Fibroblast of villous mesenchyme (primary cell): Measurements from ENCODE around the gene PRELID1. TPM values are rescaled to one million over a fixed set of nuclear protein-coding genes. Genes with fewer than 3 reads are reported as not detected.

Experiments used
- DNase-seq: peaks from one replicate; pipeline ENCODE4 v3.0.0-alpha.2; 2010; ENCODE audit warnings: low read depth
- H3K4me3 ChIP-seq: 2 replicates; pipeline ENCODE4 v1.5.1; 2011; ENCODE audit warnings: low read depth, mild to moderate bottlenecking, low read length
- total RNA-seq: library from RNA; depleted of rRNA; stranded (reverse); fragments of >200 nt; gene quantifications from 2 replicates; pipeline ENCODE4 v1.2.3, GENCODE V29; 2012
- TF ChIP-seq, protein P1 (sequence below): IDR thresholded peaks from 2 replicates; pipeline ENCODE4 v1.5.1; 2012; ENCODE audit warnings: low read depth, mild to moderate bottlenecking, low read length; ENCODE audit not compliant: insufficient read depth

Gene PRELID1
- total RNA-seq, 1 donor, result 122 TPM

DNA sequence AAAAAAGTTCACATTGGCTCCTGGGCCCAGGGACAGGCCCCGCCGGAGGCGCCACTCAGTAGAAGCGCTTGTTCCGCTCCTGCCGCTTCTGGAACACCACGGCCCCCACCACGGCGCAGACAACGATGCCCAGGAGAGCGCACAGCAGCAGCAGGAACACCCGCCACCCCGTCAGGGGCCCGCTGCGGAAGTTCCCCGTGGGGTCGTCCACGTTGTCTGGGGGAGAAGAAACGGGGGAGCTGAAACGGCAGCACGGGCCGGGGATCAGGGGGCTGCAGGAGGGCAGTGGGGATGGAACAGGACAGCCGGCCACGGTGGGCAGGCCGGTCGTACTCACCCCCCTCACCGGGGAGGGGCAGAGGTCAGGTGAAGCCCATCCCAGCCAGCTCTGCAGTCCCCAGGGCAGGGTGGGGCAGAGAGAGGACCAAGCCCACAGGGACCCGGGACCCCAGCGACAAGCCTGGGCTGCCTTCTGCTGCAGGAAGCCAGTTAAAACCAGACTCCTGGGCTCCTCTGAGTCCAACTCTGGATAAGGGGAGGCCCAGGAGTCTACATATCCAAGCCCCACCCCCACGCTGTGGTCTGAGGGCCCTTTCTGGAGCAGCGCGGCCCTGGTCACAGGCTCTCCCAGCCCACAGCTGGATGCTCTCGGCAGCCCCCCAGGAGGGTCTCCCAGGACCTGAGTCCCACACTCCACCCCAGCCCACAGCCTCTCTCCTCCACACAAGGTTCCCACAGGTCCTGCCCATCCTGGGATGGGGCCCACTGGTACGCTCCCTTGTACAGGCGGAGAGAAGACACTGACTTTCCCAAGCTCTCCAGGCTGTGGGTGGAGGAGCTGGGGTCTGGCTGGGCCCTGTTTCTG lies 28.7 kb downstream of the PRELID1 start:
- TF ChIP-seq, protein P1, sequence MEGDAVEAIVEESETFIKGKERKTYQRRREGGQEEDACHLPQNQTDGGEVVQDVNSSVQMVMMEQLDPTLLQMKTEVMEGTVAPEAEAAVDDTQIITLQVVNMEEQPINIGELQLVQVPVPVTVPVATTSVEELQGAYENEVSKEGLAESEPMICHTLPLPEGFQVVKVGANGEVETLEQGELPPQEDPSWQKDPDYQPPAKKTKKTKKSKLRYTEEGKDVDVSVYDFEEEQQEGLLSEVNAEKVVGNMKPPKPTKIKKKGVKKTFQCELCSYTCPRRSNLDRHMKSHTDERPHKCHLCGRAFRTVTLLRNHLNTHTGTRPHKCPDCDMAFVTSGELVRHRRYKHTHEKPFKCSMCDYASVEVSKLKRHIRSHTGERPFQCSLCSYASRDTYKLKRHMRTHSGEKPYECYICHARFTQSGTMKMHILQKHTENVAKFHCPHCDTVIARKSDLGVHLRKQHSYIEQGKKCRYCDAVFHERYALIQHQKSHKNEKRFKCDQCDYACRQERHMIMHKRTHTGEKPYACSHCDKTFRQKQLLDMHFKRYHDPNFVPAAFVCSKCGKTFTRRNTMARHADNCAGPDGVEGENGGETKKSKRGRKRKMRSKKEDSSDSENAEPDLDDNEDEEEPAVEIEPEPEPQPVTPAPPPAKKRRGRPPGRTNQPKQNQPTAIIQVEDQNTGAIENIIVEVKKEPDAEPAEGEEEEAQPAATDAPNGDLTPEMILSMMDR, result no peak
- DNase-seq, result no peak
- H3K4me3 ChIP-seq, result no peak overlapping the region

DNA sequence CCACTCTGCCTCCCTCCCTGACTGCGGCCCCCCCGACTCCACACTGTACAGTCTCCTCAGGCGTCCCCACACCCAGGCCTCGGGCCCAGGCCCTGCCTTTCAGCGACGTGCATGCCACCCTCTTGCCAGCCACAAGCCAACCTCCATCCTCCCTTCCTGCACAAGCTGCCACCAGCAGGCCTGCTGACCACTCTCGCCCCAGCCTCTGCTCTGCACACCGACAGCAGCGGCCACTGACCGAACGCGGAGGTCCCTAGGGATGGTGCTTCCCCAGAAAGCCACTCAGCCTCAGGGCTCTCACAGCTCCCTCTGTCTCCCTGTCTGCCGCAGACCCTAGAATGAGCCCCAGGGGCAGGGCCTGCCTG lies 29.3 kb downstream of the PRELID1 start:
- no peak for DNase-seq
- no peak overlapping the region for H3K4me3 ChIP-seq
- TF ChIP-seq, protein P1, result no peak

DNA sequence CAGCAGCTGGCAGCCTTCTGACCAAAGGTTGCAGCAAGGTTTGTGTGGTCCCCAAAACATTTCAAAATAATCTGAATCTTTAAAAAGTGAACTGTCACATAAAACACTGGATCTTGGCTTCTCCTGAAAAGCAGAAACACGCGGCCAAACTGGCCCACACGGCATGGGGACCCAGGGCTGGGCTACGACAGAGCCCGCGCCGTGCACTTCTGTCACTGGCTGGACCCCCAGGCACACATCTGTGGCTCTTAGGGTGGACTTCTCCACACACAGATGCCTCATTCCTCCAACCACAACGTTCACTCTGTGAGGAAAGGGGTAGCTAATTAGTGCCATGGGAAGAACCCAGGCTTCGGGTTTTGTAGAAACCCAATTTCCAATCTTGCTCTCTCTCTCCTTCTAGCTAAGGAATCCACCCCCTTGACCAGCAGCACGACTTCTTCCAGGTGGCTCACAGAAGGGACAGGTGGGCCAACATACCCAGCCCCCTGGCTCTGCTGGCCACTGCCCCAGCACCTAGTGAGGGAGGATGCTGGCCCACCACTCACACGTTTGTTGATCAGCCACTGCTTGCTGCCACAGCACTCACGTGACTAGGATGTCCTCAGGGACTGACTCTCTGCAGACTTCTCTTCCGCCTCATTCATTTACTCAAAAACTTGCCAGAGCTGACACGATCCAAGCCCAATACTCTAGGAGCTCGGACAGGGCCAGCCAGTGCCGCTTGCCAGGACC lies 30.0 kb downstream of the PRELID1 start:
- no peak for DNase-seq
- H3K4me3 ChIP-seq, result no peak overlapping the region
- TF ChIP-seq, protein P1, result no peak

DNA sequence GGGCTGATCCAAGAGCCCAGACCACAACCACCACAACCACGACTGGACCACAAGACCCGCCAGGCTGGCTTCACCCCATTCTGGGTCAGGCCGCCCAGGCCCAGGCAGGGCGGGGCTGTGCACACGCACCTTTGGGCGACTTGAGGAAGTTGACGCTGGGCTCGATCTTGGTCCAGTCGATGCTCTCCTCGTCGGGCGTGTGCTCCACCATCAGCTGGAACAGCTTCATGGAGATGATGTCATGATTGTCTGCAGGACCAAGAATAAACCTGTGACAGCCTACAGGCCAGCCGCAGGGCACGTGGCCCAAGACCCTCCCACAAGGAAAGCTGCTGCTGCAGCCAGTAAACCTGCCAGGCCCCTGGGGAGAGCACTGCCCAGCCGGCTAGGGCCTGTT lies 30.6 kb downstream of the PRELID1 start:
- DNase-seq, result no peak
- no peak overlapping the region for H3K4me3 ChIP-seq
- TF ChIP-seq, protein P1, result no peak

DNA sequence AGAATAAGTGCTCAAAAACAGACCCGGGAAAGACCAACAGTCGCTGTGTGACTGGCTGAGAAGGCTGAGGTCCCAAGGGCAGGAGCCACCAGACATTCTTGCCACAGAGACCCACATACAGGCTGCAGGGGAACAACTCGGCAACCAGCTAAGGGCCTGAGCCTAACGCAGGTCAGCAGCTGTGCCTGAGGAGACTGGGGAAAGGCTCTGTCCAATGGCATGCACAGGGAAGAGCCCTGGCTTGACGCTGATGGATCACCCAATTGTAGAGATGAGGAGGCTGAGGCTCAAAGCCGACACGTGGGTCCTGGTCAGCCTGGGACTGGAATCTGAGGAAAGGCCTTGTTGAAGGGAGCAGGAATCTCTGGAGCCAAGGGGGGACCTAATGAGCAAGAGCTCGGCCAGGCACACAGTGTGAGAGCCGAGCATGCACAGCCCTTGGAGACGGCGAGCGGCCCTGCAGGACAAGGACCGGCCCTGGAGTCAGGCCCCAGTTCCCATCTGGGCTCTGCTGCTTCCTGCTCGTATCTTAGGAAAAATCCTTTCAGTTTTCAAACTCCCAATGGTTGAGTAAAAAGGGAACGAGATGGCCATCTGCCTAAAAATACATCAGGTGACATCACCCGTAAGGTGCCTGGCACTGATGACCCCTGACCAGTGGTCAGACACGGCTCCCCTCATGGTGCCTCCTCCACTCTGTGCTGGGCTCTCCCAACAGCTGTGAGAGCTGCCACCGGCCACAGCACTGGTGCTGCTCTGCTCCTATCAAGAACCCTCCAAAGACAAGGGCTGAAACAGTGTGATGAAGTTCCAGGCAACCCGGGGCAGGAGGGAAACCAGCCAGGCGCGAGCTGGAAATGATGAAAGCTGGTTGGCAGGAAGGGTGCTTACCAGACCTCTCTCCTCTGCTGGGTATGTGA lies 31.4 kb downstream of the PRELID1 start:
- TF ChIP-seq, protein P1, result no peak
- DNase-seq, result no peak
- no peak overlapping the region for H3K4me3 ChIP-seq

DNA sequence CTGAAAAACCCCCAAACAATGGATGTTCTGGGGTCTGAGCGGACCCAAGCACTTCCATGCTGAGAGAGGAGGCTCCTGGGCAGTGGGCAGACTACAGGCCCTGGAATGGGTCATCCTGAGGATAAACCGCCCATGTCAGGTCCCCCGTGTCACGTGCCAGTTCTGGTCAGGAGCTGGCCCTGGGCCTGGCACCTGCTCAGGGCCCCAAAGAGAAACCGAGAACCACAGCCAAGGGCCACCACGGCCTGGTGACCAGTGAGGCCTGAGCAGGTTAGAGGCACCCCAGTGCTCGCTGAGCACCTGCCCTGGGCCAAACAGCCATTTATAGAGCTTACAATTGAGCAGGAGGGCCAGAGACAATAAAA lies 32.1 kb downstream of the PRELID1 start:
- H3K4me3 ChIP-seq, result no peak overlapping the region
- DNase-seq, result no peak
- TF ChIP-seq, protein P1, result no peak
